GM21529 (cell line): Measurements from ENCODE around the gene USP36.
A peak's percentile ranks its signal among the peaks of the same experiment; 100 is the strongest.
"Not testable (repeated sequence)": the region's sequence is repeated elsewhere in the genome, so short reads cannot be mapped to it uniquely, and the experiment has no call there.

Experiments
- ATAC-seq: cut with Tn5 transposase; IDR thresholded peaks from one replicate; pipeline ENCODE4 v1.9.1; 2021; ENCODE audit not compliant: unreplicated experiment

USP36 gene

DNA sequence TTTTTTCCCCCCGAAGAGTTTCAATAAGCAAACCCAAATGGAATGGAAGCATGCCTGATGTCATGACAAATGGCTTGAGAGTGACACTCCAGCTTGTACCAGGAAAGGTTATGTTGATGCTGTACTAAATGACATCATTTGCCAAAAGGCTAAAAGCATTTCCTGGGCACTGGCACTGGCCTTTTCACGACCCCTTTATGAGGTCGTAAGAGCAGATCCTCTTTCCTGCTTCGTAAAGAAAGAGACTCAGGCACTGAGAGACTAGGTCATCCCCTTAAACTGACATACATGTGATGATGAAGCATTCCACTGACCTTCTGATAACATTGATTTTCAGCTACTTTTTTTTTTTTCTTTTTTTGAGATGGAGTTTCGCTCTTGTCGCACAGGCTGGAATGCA is 31.9 kb upstream of the USP36 start:
- no peak for ATAC-seq

DNA sequence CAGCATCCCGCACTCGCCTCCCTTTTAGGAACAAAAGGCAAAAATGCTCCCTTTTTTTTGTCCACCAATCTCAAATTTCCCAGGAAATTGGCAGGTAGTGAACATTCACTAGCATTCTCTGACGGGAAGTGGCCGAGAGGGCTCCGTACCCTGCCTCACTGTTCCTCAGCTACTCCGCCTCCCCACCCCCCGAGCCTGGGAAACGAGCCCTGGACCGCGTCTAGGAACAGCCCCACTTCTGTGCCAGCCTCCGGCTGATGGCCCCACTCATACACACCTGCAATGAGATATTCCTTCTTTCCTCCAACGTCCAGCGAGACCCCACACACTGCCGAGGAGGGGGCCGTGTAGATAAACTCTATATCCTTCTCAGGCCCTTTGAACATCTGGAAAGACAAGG is 30.0 kb upstream of the USP36 start:
- ATAC-seq = no peak

DNA sequence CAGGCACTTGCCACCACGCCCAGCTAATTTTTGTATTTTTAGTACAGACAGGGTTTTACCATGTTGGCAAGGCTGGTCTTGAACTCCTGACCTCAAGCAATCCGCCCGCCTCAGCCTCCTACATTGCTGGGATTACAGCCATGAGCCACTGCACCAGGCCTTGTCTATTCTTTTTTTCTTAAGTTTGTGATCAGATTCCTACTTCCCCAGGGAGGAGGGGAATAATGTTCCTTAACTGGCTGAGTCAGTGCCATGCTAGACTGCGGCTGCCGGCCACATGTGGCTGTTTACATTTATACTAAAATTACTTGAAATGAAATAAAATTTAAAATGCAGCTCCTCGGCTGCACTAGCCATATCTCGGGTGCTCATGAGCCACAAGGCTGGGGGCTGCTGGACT is 27.8 kb upstream of the USP36 start:
- ATAC-seq = no peak

DNA sequence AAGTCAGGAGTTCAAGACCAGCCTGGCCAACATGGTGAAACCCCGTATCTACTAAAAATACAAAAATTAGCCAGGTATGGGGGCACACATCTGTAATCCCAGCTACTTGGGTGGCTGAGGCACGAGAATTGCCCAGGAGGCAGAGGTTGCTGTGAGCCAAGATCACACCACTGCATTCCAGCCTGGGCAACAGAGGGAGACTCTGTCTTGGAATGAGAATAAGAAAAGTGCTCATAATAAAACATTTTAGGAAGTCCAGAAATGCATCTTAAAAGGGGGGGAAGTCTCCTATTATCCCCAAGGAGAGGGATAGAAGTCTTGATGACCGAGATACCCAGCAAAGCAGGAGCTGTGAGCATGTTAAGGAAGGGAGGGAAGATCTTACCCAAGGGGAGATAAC is 26.4 kb upstream of the USP36 start:
- ATAC-seq = not testable (repeated sequence)

DNA sequence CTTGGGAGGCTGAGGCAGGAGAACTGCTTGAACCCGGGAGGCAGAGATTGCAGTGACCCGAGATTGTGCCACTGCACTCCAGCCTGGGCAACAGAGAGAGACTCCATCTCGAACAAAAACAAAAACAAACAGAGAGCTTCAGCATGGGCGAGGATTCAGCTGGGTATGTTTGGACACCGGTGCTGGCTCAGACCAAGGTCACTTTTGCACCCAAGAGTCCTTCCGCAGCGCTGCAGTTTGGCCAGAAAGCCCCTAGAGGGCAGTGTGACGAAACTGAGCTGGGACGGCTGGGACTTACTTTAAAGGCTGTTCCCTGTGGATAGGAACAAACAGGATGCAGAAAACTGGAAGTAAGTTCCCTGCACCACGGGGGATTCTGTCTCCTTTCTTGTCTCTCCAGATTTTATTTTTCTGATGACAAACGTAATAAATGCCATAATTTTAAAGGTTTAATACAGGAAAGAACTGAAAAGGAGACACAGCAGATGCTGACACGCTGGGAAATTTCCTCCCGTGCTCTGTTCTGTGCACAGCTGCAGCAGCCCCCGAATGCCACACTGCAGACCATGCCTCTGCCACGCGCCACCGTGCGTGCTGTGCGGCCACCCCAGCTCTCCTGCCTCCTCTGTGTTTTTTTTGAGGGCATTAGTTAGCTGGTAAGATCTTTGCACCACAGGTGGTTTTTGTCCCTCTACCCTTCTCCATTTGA is 25.2 kb upstream of the USP36 start:
- no peak for ATAC-seq

DNA sequence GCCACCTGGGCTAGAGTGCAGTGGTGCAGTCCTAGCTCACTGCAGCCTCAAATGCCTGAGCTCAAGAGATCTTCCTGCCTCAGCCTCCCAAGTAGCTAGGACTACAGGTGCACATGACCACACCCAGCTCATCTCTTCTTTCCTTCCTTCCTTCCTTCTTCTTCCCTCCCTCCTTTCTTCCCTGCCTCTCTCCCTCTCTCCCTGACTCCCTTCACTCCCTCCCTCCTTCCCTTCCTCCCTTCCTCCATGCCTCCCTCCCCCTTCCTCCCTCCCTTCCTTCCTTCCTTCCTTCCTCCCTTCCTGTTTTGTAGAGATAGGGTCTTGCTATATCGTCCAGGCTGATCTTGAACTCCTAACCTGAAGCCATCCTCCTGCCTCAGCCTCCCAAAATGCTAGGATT is 23.5 kb upstream of the USP36 start:
- no peak for ATAC-seq

DNA sequence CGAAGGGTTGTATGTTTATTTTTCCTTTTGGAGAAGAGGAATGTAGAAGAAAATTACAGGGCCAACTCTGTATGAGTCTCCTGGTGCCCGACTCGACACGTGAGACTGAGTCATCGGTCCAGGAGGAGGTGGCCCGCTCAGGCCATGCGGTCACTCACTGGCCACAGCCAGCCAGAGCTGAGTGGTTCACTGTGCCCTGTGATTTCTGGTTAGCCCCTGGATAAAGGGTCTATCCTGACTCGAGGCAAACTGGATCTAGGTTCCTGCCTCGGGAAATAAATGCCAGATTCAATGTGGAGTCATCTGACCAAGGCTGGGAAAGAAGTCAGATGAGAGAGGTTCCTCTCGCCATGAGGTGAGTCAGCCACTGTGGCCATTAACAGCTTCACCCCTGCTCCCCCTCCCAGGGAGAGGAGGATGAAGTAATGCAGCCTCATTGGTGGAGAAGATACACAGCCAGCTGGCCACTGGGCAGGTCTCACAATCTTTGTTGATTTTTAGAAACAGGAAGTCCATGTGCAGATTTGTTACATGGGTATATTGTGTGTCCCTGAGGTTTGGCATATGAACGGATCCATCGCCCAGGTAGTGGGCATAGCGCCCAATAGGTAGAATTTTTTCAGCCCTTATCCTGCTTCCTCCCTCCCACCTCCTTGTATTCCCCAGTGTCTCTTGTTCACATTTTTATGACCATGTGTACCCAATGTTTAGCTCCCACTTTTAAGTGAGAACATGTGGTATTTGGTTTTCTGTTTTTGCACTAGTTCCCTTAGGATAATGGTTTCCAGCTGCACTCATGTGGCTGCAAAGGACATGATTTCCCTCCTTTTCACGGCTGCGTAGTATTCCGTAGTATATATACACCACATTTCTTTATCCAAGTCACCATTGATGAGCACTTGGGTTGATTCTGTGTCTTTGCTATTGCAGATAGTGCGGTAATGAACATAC is 21.7 kb upstream of the USP36 start:
- ATAC-seq = no peak

DNA sequence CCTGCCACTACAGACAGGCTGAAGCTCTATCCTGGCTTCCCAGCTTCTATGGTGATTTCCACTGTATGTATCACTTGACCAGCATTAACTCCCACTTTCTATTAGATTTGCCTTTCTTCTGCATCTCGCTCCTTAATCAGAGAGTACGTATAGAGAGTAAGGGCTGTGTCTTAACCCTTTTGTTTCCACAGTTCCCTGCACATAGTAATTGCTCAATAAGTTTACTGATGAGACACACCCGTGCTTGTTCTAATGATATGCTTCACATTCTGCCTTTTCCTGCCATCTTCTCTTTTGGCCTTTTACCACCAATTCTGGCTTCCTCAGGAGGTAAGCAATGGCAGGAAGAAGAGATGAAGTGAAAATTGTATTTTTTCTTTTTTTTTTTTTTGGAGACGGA is 20.6 kb upstream of the USP36 start:
- ATAC-seq = no peak

DNA sequence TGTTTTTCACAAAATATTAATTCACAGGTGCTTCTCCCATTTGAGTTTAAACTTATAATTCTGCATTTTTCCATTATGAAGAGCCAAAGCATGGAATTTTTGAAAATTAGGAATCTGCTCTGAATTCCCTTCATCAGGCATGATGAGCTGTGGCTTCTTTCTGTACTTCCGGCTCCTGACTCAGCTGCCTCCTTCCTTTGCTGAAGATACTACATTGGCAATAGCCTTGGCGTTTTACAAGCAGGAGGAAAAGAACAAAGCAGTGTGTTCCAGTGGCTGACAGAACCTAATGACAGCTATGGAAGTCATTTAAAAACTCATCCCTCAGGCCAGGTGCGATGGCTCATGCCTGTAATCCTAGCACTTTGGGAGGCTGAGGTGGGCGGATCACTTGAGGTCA is 18.4 kb upstream of the USP36 start:
- no peak for ATAC-seq

DNA sequence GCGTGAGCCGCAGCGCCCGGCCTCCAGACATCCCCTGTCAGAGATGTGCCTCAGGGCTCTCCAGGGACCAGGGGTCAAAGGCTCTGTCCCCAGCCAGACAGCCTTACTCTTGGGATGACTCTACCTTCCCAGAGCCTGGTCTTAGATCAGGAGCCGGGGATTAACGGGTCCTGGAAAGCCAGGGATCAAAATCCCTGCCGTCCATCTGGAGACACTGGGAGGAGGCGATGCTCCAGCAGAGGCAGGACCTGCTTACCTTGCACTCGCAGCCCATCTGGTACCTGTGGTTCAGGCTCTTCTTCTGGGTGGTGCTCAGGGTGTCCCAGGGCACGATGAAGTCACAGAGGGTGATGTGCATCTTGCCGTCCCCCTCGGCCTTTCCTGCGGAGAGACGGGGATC is 16.7 kb upstream of the USP36 start:
- ATAC-seq = no peak

DNA sequence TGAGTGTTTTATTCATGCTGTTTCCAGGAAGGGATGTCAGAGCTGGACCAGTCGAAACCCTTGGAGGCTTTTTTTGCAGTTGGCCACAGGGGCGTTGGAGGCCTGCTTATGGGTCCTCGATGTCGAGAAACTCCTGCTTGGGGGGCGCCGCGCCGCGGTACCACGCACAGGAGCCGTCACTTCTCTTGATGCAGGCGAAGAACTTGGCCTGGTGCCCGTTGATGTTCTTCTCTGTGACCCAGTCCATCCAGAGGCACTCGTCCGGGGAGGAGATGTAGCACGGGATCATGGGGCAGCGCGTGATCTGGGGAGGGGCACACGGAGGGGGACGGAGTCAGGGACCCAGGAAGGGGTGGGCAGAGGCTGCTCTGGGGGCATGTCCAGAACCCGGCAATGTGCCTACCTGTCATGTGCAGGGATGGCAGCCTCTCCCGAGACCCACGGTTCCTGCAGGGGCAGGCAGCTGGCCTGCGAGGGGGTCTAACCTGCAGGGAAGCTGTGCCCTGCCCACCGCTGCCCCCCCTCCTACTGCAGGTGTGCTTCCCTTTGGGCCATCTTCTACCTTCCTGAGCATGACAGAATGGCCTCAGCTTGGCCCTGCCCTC is 15.0 kb upstream of the USP36 start:
- no peak for ATAC-seq

DNA sequence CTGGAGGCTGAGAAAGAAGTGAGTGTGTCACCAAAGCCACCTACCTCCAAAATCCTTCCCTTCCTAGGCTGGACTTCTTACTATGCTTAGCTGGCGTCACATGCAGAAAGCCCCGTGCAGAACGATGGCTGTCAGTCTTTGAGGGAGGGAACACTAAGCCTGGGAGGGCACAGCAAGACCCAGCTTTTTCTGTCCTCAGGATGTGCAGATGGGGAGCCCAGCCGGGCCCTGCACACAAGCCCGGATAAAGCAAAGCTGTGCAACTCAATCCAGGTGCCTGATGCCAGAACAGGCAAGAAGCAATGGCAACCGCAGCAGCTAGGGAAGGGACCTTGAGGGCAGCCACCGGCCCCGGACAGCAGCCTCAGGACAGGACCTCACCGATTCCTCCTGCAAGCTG is 13.9 kb upstream of the USP36 start:
- ATAC-seq = no peak

DNA sequence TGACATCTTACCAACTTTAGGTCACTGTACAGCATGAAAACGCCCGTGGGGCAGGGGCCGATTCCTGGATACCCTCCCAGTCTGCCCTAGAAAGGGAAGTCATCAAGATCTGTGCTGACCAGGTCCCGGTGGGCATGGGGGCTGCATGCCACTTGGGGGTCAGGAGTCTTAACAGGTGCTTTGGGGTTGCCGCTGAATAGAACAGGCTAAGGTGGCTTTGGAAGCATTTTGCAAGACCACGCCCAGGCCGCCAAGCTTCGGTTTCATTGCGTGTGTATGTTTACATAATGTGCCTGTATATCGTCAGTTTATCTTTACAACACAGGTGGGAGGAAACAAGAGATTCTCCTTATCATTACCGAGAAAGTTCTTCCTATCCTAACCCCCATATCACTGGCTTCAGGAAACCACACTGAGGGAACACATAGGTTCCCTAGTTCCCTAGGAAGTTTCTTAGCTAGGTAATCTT is 13.3 kb upstream of the USP36 start:
- no peak for ATAC-seq

DNA sequence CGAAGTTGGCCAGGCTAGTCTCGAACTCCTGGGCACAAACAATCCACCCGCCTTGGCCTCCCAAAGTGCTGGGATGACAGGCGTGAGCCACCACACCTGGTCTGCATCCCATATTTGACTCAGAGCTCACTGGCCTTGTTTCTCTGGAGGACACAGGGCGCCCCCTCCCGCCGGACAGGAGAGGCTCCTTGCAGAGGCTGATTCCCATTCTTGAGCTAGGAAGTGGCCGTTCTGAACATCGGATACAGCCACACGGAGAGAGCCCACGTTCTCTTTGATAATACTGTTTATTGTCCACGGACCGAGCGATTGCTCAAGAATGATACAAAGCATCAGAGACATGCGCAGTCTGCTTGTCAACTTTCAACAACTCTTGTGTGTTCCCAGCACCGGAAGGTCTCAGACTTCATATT is 12.1 kb upstream of the USP36 start:
- no peak for ATAC-seq

DNA sequence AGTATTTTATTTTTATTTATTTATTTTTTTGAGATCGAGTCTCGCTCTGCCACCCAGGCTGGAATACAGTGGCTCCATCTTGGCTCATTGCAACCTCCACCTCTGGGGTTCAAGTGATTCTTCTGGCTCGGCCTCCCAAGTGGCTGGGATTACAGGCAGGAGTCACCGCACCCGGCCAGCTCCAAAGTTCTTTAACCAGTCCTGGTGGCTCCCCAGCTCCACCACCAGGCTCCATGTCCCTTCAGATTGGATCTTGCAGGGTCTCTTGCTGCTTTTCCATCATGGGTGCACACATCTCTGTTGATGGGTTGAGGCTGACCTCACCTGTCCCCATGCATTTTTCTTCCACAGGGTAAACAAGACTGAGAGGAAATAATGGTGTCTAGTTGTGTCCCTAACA is 8.4 kb upstream of the USP36 start:
- no peak for ATAC-seq

DNA sequence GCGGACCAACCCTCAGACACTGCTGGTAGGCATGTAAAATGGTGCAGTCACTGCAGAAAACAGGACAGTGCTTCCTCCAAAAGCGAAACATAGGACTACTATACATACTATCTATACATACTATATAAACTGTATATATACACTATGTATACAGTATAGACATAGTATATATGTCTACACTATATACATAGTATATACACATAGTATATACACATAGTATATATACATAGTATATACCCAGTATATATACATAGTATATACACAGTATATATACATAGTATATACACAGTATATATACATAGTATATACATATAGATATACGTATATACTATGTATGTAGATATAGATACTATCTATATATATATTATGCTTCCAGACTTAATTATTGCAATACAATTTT is 6.4 kb upstream of the USP36 start:
- no peak for ATAC-seq

DNA sequence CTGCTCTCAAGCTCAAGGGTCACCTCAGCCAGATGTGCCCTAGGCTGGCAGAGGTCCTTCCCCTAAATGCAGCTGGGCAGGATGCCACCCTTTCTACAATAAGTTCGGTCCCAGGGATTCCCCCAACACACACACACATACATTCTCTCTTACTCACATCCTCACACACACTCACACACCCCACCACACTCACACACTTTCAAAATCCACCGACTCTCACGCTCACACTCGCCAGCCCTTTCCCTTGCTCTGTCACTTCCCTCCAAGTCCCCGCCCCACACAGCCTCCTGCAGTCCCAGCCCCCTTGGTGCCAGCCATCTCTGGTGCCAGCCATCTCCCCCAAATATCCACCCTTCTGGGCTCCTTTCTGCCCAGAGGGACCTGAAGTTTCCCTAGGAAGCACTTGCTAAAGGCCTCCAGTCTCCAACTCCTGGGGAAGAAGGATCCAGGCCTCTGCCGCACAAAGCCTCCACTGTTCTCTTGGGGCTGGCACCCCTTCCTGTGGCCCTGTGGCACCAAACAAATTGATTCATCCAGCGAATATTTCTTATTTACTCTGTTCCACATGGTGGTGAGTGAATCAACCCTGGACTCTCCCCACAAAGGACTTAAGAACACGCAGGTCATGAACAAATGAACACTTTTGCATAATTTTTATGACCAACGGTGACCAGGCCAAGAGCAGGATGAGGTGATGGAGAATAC is 3.8 kb upstream of the USP36 start:
- ATAC-seq = no peak

DNA sequence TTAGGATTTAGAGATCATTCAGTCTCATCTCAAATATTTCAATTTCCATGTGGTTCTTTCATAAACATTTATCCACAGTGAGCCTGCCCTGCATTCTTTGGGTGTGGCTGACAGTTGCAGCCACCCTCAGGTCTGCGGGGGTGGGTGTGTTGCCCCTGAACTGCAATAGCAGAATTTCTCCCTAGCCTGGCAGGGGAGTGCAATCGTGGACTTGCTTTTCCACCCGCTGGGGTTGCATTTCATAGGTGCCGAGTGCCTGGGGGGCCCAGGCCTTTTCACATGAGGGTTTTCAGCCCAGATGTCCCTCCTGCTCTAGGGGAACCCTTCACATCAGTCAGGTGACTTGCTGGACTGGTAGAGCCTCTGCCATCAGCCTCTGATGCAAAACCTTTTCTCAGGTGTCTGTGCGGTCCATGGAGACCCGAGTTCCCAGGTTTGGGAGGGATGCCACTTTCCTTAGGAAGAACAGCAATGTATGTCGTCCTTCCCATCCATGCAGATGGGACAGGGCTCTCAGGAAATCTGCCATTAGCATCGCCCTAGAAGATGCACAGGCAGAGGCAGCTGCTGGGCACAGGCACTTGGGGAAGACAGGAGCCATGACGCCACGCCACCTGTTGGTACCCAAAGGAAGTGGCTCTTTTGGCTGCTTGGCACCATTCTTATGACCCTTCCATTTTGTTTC is 2.4 kb upstream of the USP36 start:
- no peak for ATAC-seq

DNA sequence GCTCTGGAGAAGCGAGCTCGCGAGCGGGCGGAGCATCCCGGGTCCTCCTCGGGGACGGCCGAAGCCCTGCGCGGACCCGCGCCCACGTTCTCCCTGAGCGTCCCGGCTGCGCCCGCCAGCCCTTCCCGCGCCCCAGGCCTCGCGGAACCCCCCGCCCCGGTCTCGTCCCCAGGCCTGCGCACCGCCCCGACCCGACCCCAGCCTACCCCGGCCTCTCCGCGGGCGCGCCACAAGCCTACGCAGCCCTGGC is 159 bp downstream of the USP36 start:
- ATAC-seq = no peak

DNA sequence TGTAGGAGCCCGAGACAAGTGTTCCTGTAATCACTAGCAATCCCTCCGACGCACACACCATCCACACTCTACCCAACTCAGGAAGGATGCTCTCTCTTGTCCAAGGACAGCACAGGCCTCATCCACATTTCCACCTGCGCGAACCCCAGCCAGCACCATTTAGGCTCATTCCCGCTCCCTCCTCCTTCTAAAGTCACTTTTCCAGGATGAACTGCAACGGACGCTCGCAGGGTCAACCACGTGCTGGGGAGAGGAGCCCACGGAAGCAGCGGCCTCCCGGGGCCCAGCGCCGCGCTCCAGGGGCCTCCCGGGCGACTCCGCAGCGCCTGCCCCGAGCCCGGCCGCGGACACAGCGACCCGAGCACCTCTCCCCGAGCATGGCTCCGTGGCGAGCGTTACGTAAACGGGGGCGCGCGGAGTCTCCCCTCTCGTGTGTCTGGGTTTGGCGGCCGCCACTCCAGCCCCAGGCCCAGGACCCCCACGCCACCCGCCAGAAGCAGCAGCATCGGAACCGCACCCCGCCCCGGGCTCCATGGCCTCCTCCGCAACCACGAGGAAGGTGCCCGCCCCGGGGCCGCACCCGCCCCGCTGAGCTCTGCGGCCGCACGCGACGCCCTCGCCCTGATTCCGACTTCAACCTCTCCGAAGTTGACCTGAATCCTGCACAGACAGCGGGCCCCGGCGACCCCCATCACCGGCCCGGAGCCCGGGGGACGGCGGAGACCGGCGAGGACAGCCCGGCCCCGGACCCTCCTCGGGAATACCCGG is 668 bp downstream of the USP36 start:
- ATAC-seq = peak; percentile 18
